Osteocyte (in vitro differentiated cells): ENCODE data around the gene C17orf107. TPM values are rescaled to one million over a fixed set of nuclear protein-coding genes. Genes with fewer than 3 reads are reported as not detected.

Experiments used
- DNase-seq: peaks from one replicate; pipeline ENCODE4 v3.0.0; 2021; ENCODE audit warnings: mixed read lengths; ENCODE audit not compliant: unreplicated experiment; ENCODE audit errors: extremely low spot score
- H3K27ac Mint-ChIP-seq: one replicate; pipeline ENCODE4 v1.8.0; 2021; ENCODE audit warnings: mild to moderate bottlenecking, mixed read lengths; ENCODE audit not compliant: unreplicated experiment
- H3K27me3 Mint-ChIP-seq: one replicate; pipeline ENCODE4 v1.8.0; 2021; ENCODE audit warnings: mixed read lengths; ENCODE audit not compliant: unreplicated experiment
- H3K36me3 Mint-ChIP-seq: one replicate; pipeline ENCODE4 v1.8.0; 2021; ENCODE audit warnings: mixed read lengths; ENCODE audit not compliant: unreplicated experiment
- H3K4me1 Mint-ChIP-seq: one replicate; pipeline ENCODE4 v1.8.0; 2021; ENCODE audit warnings: mixed read lengths; ENCODE audit not compliant: unreplicated experiment
- H3K4me3 Mint-ChIP-seq: one replicate; pipeline ENCODE4 v1.8.0; 2021; ENCODE audit warnings: mild to moderate bottlenecking, moderate library complexity, mixed read lengths; ENCODE audit not compliant: unreplicated experiment
- H3K9me3 Mint-ChIP-seq: one replicate; pipeline ENCODE4 v1.8.0; 2021; ENCODE audit warnings: mixed read lengths; ENCODE audit not compliant: unreplicated experiment
- CTCF ChIP-seq: fragments of 200-600 bp; sonication (generic); IDR thresholded peaks from 2 replicates; pipeline ENCODE4 v1.5.0; 2021; ENCODE audit warnings: antibody characterized with exemption, mild to moderate bottlenecking, moderate library complexity
- total RNA-seq: library from RNA; stranded (reverse); gene quantifications from 2 replicates; pipeline ENCODE4 v1.2.1, GENCODE V29; 2021

C17orf107 gene
- total RNA-seq, 1 donor from 2014 or later = 0.78 TPM

DNA sequence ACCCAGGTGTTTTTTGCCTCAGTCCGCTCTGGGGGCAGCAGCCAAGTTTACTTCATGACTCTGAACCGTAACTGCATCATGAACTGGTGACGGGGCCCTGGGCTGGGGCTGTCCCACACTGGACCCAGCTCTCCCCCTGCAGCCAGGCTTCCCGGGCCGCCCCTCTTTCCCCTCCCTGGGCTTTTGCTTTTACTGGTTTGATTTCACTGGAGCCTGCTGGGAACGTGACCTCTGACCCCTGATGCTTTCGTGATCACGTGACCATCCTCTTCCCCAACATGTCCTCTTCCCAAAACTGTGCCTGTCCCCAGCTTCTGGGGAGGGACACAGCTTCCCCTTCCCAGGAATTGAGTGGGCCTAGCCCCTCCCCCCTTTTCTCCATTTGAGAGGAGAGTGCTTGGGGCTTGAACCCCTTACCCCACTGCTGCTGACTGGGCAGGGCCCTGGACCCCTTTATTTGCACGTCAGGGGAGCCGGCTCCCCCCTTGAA, 2.1 kb upstream of the C17orf107 start:
- TF ChIP-seq CTCF = no peak
- Mint-ChIP-seq H3K27ac (no peak overlapping the region), H3K4me3 (no peak overlapping the region), H3K36me3 (peaks cover 19% of the 10 kb centered on the region), H3K27me3 (no peaks in the 10 kb centered on the region), H3K9me3 (no peaks in the 10 kb centered on the region), H3K4me1 (no peaks in the 10 kb centered on the region)
- DNase-seq = no peak

DNA sequence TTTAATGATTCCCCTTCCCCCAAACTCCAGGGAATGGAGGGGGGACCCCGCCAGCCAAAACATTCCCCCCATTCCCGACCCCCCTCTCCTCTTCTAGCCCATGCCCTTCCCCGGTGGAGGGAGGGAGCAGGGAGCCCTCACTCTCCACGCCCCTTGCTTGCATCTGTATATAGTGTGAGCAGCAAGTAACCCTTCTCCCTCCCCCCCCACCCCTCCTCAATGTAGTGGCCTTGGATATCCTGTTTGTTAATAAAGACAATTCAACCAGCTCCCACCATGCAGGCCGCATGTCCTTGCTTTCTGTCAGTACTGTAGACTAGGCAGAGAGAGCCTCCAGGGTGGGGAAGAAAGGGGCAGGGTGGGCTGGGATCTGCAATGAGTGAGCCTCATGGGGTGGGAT, 1.6 kb upstream of the C17orf107 start:
- no peak for TF ChIP-seq CTCF
- Mint-ChIP-seq H3K4me1 (no peaks in the 10 kb centered on the region), H3K27me3 (no peaks in the 10 kb centered on the region), H3K36me3 (peaks cover 17% of the 10 kb centered on the region), H3K27ac (no peak overlapping the region), H3K4me3 (no peak overlapping the region), H3K9me3 (no peaks in the 10 kb centered on the region)
- DNase-seq = no peak

- DNase-seq = no peak
- Mint-ChIP-seq H3K9me3 (no peaks in the 10 kb centered on the region), H3K36me3 (peaks cover 17% of the 10 kb centered on the region), H3K4me3 (no peak overlapping the region), H3K27me3 (no peaks in the 10 kb centered on the region), H3K27ac (no peak overlapping the region), H3K4me1 (peaks cover under 1% of the 10 kb centered on the region)
- no peak for TF ChIP-seq CTCF
Measured at GRCh38 chr17:4898351-4898750, 985 bp upstream of the C17orf107 start.

GRCh38 chr17:4898927-4899326, 409 bp upstream of the C17orf107 start:
- peaks cover 2% of the 10 kb centered on the region for H3K4me1 Mint-ChIP-seq
- H3K4me3 Mint-ChIP-seq = no peak overlapping the region
- no peak for DNase-seq
- H3K27ac Mint-ChIP-seq = no peak overlapping the region
- TF ChIP-seq CTCF = no peak
- no peaks in the 10 kb centered on the region for H3K27me3 Mint-ChIP-seq
- peaks cover 15% of the 10 kb centered on the region for H3K36me3 Mint-ChIP-seq
- H3K9me3 Mint-ChIP-seq = no peaks in the 10 kb centered on the region

- H3K9me3 Mint-ChIP-seq = no peaks in the 10 kb centered on the region
- no peak for TF ChIP-seq CTCF
Measured at GRCh38 chr17:4900231-4901107, 1.1 kb downstream of the C17orf107 start.

More at GRCh38 chr17:4900231-4901107, 1.1 kb downstream of the C17orf107 start:
- H3K36me3 Mint-ChIP-seq = peaks cover 7% of the 10 kb centered on the region
- H3K4me1 Mint-ChIP-seq = peaks cover 2% of the 10 kb centered on the region
- no peak for DNase-seq
- H3K4me3 Mint-ChIP-seq = no peak overlapping the region
- H3K27ac Mint-ChIP-seq = no peak overlapping the region
- no peaks in the 10 kb centered on the region for H3K27me3 Mint-ChIP-seq
